HG02852 (cell line): ENCODE measurements around the gene ZC3H4.
A peak's percentile ranks its signal among the peaks of the same experiment; 100 is the strongest.
"Not testable (repeated sequence)": the region's sequence is repeated elsewhere in the genome, so short reads cannot be mapped to it uniquely, and the experiment has no call there.

Experiments used
- ATAC-seq: cut with Tn5 transposase; IDR thresholded peaks from one replicate; pipeline ENCODE4 v1.9.1; 2021; ENCODE audit warnings: mild to moderate bottlenecking, moderate library complexity; ENCODE audit not compliant: unreplicated experiment

Gene ZC3H4

GRCh38 chr19:47050562-47050961 is 63.0 kb downstream of the ZC3H4 start:
- not testable (repeated sequence) for ATAC-seq

GRCh38 chr19:47049307-47049700 is 64.3 kb downstream of the ZC3H4 start:
- no peak for ATAC-seq

GRCh38 chr19:47047763-47048405 is 65.7 kb downstream of the ZC3H4 start:
- peak; percentile 41 for ATAC-seq

GRCh38 chr19:47047272-47047762 is 66.3 kb downstream of the ZC3H4 start:
- ATAC-seq = no peak

DNA sequence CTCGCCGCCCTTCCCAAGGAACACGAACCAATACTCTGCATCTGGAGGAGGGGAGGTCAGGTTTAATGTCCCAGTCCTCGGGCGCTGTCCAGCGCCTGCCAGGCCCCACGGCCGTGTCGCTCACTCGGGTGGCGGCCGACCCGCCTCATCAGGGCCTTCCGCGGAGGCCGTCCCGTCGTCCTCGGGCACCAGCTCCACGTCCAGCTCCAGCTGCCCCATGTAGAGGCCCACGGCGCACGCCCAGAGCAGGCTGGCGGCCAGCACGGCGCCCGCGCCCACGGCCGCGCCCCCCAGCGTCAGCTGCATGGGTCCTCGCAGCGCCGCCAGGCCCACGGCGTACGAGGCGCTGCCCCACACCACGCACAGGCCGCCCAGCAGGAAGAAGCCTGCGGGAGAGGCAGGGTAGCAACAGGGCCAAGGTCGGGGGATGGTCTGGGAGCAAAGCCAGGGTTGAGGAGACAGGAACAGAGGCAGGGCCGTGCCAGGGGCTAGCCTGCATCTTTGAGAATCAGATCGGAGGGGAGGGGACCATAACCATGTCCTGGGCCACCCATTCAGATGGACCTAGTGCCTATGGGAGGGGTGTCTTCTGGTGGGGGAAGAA is 67.6 kb downstream of the ZC3H4 start:
- no peak for ATAC-seq

DNA sequence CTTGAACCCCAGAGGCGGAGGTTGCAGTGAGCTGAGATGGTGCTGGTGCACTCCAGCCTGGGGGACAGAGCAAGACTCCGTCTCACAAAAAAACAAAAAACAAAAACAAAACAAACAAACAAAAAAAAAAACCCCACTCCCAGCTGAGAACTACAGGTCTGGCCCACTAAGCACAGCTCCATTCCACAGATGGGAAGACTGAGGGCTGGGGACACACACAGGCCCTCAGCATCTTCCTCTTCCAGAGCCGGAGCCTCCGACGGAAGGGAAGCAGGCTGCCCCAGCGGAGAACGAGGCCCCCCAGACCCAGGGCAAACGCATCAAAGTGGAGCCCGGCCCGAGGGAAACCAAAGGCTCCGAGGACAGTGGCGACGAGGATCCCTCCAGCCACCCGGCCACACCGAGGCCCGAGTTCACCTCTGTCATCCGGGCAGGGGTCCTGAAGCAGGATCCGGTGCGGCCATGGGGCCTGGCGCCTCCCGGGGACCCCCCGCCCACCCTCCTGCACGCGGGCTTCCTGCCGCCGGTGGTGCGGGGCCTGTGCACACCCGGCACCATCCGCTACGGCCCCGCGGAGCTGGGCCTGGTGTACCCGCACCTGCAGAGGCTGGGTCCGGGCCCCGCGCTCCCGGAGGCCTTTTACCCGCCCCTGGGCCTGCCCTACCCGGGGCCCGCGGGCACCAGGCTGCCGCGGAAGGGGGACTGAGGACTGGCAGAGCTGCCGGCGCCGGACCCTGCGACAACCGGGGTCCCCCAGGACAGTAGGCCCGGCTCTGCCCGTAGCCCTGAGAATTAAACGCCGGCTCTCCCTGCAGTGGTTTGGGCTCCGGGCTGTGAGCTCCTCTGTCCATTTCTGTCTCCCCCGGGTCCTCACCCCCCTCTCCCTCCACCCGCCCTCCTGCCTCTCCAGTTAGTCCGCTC is 68.4 kb downstream of the ZC3H4 start:
- ATAC-seq = no peak

DNA sequence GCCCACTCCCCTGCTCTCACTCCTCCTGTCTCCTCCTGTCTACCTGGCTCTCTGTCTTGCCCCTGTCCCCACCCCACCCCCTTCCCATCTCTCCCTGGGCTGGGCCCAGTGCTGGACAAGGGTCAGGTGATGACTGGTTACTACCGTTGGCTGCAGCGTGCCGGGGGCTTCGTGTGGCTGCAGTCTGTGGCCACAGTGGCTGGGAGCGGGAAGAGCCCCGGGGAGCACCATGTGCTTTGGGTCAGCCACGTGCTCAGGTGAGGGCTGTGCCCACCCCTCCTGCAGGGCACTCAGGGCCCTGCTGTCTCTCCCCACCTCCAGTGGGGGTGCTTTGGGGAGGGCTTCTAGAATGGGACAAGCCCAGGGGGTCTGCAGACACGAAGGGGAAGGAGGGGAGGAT is 72.7 kb downstream of the ZC3H4 start:
- ATAC-seq = no peak

- ATAC-seq = no peak
Measured at GRCh38 chr19:47039239-47039874, 74.2 kb downstream of the ZC3H4 start.

DNA sequence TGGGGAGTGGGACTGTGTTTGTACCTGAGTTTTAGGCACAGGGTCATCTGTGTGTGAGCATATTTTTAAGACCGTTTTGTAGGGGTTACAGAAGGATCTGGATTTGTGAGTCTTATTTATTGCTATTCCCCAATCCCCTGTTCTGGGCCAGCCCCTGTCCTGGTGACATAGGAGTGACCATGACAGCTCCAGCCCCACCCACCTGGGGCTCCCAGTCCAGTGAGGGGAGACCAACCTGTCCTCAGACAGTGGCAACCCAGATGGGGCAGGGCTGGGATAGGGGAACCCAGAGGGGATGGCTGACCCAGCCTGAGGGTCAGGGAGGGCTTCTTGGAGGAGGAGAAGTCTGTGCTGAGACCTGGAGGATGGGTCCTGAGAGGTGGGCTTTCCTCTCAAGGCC is 75.8 kb downstream of the ZC3H4 start:
- ATAC-seq = no peak

DNA sequence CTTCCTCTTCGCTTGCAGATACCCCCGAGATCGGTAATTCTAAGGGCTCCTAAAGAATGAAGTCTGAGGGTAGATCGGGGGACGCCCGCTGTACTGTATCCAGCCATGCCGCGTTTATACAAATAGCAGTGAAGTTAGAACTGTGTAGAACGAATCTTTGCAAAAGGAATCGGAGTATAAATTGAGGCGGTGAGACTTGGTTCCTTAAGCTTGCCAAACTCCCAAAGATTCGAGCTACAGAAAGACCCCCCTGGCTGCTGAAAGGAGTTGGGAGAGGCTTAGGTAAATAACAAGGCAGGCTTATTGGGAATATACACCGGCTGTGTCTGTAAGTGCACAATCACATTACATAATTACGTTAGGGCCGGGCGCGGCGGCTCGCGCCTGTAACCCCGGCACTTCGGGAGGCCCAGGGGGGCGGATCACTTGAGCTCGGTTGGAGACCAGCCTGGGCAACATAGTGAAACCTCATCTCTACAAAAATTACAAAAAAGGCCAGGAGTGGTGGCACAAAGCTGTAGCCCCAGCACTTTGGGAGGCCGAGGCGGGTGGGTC is 77.4 kb downstream of the ZC3H4 start:
- ATAC-seq = no peak

DNA sequence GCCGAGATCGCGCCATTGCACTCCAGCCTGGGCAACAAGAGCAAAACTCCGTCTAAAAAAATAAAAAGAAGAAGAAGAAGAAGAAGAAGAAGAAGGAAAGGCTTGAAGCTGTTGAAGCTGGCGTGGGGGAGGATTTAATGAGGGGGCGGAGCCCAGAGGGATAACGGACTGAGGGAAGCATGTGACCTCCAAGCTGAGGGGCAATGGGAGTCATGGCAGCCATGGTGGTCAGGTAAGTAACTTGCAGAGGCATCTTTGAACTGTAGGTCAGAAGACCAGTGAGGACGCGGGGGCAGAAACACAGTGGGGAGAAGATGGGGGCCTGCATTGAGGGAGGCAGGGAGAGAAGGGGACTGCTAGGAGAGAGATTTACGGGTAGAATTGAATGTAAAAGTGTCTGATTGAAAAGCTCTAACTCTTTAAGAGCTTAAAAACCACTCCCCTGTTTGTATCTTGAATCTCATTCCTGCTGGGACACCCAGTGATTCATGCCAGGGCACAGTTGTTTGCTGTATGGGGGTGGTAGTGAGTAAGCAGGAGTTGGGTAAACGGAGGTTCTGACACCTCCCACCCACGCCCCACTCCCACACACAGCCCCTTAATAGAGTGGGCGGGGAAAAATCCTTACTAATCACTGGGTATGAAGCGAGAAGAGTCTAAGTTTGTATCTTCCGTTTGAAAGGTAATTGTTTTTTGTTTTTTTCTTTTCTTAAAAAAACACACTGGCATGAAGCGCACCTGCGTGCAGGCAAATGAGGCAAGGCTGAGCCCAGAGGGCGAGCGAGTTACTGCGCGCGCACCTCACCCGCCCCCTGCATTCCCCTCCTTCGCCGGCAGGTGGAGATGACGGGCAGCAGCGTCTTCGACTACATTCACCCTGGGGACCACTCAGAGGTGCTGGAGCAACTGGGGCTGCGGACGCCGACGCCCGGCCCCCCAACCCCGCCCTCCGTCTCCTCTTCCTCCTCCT is 78.2 kb downstream of the ZC3H4 start:
- peak; percentile 79 for ATAC-seq

- no peak for ATAC-seq
Measured at GRCh38 chr19:47032171-47032811, 81.3 kb downstream of the ZC3H4 start.

GRCh38 chr19:47028195-47028601 is 85.4 kb downstream of the ZC3H4 start:
- no peak for ATAC-seq

GRCh38 chr19:47027586-47028088 is 85.9 kb downstream of the ZC3H4 start:
- ATAC-seq = no peak

GRCh38 chr19:47026889-47027288 is 86.7 kb downstream of the ZC3H4 start:
- no peak for ATAC-seq

DNA sequence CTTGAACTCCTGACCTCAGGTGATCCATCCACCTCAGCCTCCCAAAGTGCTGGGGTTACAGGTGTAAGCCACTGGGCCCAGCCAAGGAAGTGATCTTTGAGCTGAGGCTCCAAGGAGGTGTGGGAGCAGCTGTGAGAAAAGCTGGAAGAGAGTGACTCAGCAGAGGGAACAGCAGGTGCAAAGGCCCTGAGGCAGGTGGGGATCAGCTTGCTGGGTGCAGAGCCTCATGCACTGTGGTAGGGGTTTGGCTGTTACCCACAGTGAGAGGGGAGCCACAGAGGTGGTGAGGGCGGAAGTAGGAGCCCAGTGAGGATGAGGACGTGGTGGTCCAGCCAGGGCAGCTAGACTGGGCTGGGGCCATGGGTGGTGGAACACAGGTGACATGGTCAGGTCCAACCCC is 87.4 kb downstream of the ZC3H4 start:
- ATAC-seq = no peak

GRCh38 chr19:47024502-47024901 is 89.1 kb downstream of the ZC3H4 start:
- no peak for ATAC-seq

GRCh38 chr19:47023448-47023794 is 90.2 kb downstream of the ZC3H4 start:
- ATAC-seq = no peak
